Bronchial epithelial cell (primary cell): Measurements from ENCODE around the gene DGCR6L. TPM values are rescaled to one million over a fixed set of nuclear protein-coding genes. Genes with fewer than 3 reads are reported as not detected.

ENCODE experiments used
- DNase-seq: peaks from one replicate; pipeline ENCODE4 v3.0.0-alpha.2; 2010; ENCODE audit warnings: low read depth
- FAIRE-seq: peaks from 2 replicates; lab custom pipeline; 2011; peaks lifted over from hg19 to GRCh38; lab: Jason Lieb, UNC
- H3K27me3 ChIP-seq: 2 replicates; pipeline ENCODE4 v1.5.1; 2011; ENCODE audit warnings: low read length; ENCODE audit not compliant: control insufficient read depth, insufficient read depth
- H3K36me3 ChIP-seq: 2 replicates; pipeline ENCODE4 v1.5.1; 2011; ENCODE audit warnings: low read length; ENCODE audit not compliant: control insufficient read depth, insufficient read depth
- H3K4me3 ChIP-seq: 2 replicates; pipeline ENCODE4 v1.5.1; 2011; ENCODE audit warnings: mild to moderate bottlenecking, low read depth, low read length, control low read depth
- total RNA-seq: library from RNA; depleted of rRNA; stranded (reverse); fragments of >200 nt; gene quantifications from 2 replicates; pipeline ENCODE4 v1.2.1, GENCODE V29; 2014
- TF ChIP-seq, protein P1 (sequence below): IDR thresholded peaks from 2 replicates; pipeline ENCODE4 v1.5.1; 2011; ENCODE audit warnings: mild to moderate bottlenecking, moderate library complexity, low read length, control low read depth, inconsistent platforms; ENCODE audit not compliant: insufficient read depth, severe bottlenecking

DGCR6L gene
- total RNA-seq, 1 donor from 2014 or later, result 27.4 TPM

DNA sequence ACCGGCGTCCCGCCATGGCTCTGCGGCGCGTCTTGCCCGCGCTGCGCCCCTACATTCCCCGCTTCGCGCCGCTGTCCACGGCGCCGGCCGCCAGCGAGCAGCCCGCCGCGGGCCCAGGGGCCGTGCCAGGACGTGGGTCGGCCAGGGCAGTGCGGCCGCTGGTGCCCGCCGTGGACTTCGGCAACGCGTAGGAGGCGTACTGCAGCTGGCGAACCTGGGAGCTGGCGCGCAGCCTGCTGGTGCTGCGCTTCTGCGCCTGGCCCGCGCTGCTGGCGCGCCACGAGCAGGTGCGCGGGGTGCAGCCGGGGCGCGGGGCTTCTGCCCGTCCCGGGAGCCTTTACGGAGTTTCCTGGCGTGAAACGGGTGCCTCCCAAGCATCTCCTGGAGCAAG is 20.1 kb downstream of the DGCR6L start:
- DNase-seq, result peak; percentile 21
- FAIRE-seq, result no peak
- H3K36me3 ChIP-seq, result no peaks in the 10 kb centered on the region
- no peaks in the 10 kb centered on the region for H3K27me3 ChIP-seq
- peak overlapping the region; percentile 47 for H3K4me3 ChIP-seq
- TF ChIP-seq, protein P1, sequence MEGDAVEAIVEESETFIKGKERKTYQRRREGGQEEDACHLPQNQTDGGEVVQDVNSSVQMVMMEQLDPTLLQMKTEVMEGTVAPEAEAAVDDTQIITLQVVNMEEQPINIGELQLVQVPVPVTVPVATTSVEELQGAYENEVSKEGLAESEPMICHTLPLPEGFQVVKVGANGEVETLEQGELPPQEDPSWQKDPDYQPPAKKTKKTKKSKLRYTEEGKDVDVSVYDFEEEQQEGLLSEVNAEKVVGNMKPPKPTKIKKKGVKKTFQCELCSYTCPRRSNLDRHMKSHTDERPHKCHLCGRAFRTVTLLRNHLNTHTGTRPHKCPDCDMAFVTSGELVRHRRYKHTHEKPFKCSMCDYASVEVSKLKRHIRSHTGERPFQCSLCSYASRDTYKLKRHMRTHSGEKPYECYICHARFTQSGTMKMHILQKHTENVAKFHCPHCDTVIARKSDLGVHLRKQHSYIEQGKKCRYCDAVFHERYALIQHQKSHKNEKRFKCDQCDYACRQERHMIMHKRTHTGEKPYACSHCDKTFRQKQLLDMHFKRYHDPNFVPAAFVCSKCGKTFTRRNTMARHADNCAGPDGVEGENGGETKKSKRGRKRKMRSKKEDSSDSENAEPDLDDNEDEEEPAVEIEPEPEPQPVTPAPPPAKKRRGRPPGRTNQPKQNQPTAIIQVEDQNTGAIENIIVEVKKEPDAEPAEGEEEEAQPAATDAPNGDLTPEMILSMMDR, result no peak

DNA sequence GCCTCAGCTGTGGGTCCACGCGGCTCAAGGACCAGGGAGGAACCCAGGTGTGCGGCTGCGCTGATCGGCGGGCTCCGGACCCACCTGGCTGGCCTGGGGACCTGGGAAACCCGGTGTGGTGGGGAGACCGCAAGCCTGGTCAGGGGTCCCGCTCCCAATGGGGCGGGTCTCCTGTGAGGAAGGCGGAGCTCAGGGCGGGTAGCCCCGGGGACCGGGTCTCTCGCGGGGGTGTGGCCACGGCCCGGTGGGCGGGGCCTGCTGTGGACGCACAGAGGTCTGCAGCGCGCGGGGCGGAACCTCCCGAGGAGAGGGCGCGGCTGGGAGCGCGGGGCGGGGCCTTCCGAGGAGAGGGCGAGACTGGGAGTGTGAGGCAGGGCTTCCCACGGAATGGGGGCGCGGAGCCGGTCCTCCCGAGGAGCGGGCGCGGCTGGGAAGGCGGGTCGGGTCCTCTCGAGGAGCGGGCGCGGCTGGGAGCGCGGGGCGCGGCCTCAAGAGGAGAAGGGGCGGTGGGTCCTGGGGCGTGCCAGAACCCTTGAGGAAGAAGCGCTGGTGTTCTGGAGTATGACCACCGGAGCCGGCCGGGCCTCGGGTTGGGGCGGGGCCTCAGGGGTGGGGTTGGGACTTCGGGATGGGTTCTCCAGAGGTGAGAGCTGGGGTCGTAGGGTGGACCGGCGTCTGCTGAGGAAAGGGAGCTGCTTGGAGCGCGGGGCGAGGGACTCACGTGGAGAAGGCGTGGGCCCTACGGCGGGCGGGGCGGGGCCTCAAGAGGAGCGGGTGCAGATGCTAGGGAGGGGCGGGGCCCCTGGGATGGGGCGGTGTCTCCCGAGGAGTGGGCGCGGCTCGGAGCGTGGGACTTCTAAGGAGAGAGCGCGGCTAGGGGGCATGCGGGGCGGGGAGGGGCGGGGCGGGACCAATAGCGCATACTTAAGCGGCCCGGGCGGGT is 20.8 kb downstream of the DGCR6L start:
- TF ChIP-seq, protein P1, result no peak
- Histone ChIP-seq H3K27me3 (no peaks in the 10 kb centered on the region), H3K36me3 (no peaks in the 10 kb centered on the region), H3K4me3 (peak overlapping the region; percentile 47)
- FAIRE-seq (no peak), DNase-seq (peak; percentile 56)

DNA sequence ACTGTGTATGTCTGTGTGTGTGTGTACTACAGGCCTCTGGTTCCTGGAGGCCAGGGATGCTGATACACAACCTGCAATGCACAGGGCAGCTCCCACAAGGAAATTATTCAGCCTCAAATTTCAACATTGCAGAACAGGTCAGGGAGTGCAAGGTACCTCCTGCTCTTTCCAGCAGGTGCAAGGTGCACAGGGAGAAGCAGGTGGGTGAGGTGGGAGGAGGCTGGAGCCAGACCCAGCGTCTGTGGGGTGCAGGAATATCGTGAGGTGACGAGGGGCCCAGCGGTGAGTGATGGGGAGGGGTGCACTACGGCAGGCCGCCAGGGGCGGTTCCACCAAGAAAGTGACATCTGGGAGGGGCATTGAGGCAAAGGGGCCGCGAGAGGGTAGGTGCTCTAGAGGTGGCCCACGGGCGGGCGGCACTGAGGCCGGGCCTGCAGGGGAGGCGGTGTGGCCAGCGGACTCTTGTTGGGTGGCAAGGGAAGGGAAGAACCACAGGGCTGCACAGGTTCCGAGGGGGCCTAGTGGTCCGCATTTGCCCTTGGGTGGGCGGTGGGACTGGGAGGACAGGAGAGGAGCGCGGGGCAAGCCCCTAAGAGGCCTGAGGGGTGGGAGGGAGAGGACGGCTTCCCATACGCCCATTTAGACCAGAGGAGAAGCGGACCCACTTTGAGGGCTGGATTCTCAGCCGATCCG is 21.6 kb downstream of the DGCR6L start:
- Histone ChIP-seq H3K36me3 (no peaks in the 10 kb centered on the region), H3K27me3 (no peaks in the 10 kb centered on the region), H3K4me3 (peak overlapping the region; percentile 47)
- DNase-seq, result no peak
- no peak for FAIRE-seq
- TF ChIP-seq, protein P1, result no peak

DNA sequence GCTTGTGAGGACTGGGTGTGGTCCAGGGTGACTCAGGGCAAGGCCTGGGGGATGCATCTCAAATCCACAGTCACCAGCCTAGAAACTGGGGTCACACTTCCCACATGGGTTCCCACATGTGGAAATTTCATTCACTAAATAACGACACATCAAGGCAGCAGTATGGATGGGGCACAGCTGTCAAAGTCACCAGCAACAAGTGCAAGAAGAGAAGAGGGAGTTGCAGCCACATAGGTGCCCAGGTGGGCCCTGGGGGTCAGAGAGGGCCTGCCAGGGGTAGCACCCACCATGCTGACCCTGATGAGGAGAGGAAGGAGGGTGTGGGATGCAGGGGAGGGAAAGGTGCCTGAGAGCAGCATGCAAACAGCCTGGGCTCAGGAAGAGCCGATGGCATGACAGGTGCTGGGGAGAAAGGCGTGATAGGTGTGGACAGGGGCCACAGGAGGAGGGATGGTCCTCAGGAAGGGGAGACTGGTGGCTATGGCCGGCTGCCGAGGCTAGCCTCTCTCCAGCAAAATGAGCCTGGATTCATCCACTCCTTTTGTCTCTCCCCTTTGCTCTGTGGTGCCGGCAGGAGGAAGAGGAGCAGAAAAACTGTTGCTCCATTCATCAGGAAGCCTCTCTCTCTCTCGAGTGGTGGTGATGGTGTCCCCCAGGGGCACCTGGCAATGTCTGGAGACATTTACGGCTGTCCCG is 22.3 kb downstream of the DGCR6L start:
- DNase-seq (no peak), FAIRE-seq (peak; percentile 77)
- H3K36me3 ChIP-seq, result no peaks in the 10 kb centered on the region
- H3K27me3 ChIP-seq, result peaks cover under 1% of the 10 kb centered on the region
- TF ChIP-seq, protein P1, result no peak
- no peak overlapping the region for H3K4me3 ChIP-seq

DNA sequence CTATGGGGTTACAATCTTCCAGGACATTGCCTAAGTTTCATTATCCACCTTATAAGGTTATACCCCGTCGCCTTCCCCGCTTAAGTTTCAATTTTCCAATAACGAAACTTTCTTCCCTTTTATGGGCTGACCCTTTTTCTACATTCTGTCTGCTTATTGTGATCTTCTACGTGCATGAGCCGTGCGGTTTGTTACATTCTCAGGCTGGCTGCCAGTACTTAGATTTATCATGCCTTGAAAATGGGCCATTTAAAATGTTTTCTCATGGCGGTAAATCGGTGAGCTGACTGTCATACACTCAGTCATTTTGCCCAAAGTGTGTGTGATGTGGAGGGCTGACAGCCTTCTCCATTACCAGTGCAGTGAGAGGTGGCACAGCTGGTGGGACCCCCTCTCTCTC is 23.3 kb downstream of the DGCR6L start:
- H3K27me3 ChIP-seq, result peaks cover 2% of the 10 kb centered on the region
- TF ChIP-seq, protein P1, result no peak
- no peaks in the 10 kb centered on the region for H3K36me3 ChIP-seq
- H3K4me3 ChIP-seq, result no peak overlapping the region
- DNase-seq (no peak), FAIRE-seq (no peak)
